Mucosa of descending colon (tissue), 3 donors: ENCODE results near the gene AK3. TPM values are rescaled to one million over a fixed set of nuclear protein-coding genes. Genes with fewer than 3 reads are reported as not detected.
A peak's percentile ranks its signal among the peaks of the same experiment; 100 is the strongest.
"Not testable (repeated sequence)": the region's sequence is repeated elsewhere in the genome, so short reads cannot be mapped to it uniquely, and the experiment has no call there.

Experiments
- ATAC-seq: fragments of 200-7000 bp; cut with Tn5 transposase; one replicate; pipeline ENCODE4 v1.9.1; 2020; ENCODE audit warnings: mild to moderate bottlenecking, moderate library complexity
- DNase-seq, 3 donors: peaks; one replicate each; pipeline ENCODE4 v3.0.0-alpha.2; 2020
- H3K36me3 ChIP-seq: fragments of 200-600 bp; one replicate; pipeline ENCODE4 v1.8.0; 2021; ENCODE audit warnings: low read depth, mild to moderate bottlenecking
- H3K4me1 ChIP-seq: fragments of 200-600 bp; one replicate; pipeline ENCODE4 v1.8.0; 2021; ENCODE audit warnings: low read depth, mild to moderate bottlenecking
- H3K4me3 ChIP-seq: fragments of 200-600 bp; one replicate; pipeline ENCODE4 v1.8.0; 2021; ENCODE audit warnings: mild to moderate bottlenecking
- H3K9me3 ChIP-seq: fragments of 200-600 bp; one replicate; pipeline ENCODE4 v1.8.0; 2021; ENCODE audit warnings: mild to moderate bottlenecking
- CTCF ChIP-seq: fragments of 200-600 bp; IDR thresholded peaks from one replicate; pipeline ENCODE4 v1.8.0; 2022; ENCODE audit warnings: antibody characterized with exemption, mild to moderate bottlenecking
- intact Hi-C, 2 donors: fragments of 100-400 bp; cut with DNase I in 1 of 2; cut with micrococcal nuclease in 1 of 2; formaldehyde crosslinking; loops; one replicate each; pipeline versions ENCODE4 v1.11.0 to v1.11.1; 2022; cut with DNase I, micrococcal nuclease
- long read RNA-seq, 2 donors: library from polyadenylated mRNA; unstranded; transcript quantifications; one replicate each; pipeline ENCODE4 v2.0.0, GENCODE V29; 2019 to 2021
- total RNA-seq, 3 donors: library from RNA; stranded (reverse); fragmentation: NEBNext Ultra II Directional in 2 of 3; extraction: Animal tissue kit (Norgen Biotek cat#: 25700) in 2 of 3; gene quantifications; one replicate each; pipeline versions ENCODE4 v1.2.1 to v1.2.4, GENCODE V29; 2021 to 2023
- donor health status: DM: no; HTN: no; CAD: no; lungs with moderate emphysema.
- donor health status: DM: no; HTN: no; CAD: no.
- donor health status: DM: no; HTN: yes; CAD: no.

The AK3 gene
- total RNA-seq = 10 to 100 TPM; 71.4 to 86.8 (median 74.0) TPM
- long read RNA-seq, donor 1, transcript AK3-202 (5 exons, 2,736 nt) = major isoform, 62 of 75 reads
- long read RNA-seq, donor 1, partial matches to known transcripts = 1 of 75 reads
- long read RNA-seq, donor 1, other reads (novel, unspliced or antisense) = 10 of 75 reads
- long read RNA-seq, donor 2, transcript AK3-202 (5 exons, 2,736 nt) = major isoform, 99 of 109 reads
- long read RNA-seq, donor 2, partial matches to known transcripts = 0 of 109 reads
- long read RNA-seq, donor 2, other reads (novel, unspliced or antisense) = 9 of 109 reads

GRCh38 chr9:4740638-4741364 is at the start of gene AK3:
Gene AK3, minus strand, starts transcription at chr9:4741202. Its CDS starts 115 bp downstream, at chr9:4741087.
- intact Hi-C loops = no loop called here

GRCh38 chr9:4788703-4789102 is 47.7 kb upstream of the AK3 start:
- DNase-seq (no peak), ATAC-seq (no peak)
- no peak for TF ChIP-seq CTCF
- Histone ChIP-seq H3K9me3 (no peaks in the 10 kb centered on the region), H3K36me3 (peaks cover 5% of the 10 kb centered on the region), H3K4me1 (peaks cover 9% of the 10 kb centered on the region), H3K4me3 (no peak overlapping the region)
- intact Hi-C loops = no loop called here

More at GRCh38 chr9:4740638-4741364, at the start of gene AK3:
- DNase-seq = peak; percentile 86 to 95 (median 93)
- no peak for TF ChIP-seq CTCF
- ATAC-seq = peak; percentile 92
- Histone ChIP-seq H3K4me1 (peaks cover 27% of the 10 kb centered on the region), H3K36me3 (no peaks in the 10 kb centered on the region), H3K4me3 (peak within 1 kb of the TSS; percentile 88), H3K9me3 (no peaks in the 10 kb centered on the region)

GRCh38 chr9:4787876-4788275 is 46.9 kb upstream of the AK3 start:
- intact Hi-C loops = no loop called here
- Histone ChIP-seq H3K36me3 (peaks cover 4% of the 10 kb centered on the region), H3K9me3 (no peaks in the 10 kb centered on the region), H3K4me1 (peaks cover 9% of the 10 kb centered on the region), H3K4me3 (no peak overlapping the region)
- no peak for TF ChIP-seq CTCF
- no peak for DNase-seq
- no peak for ATAC-seq

- intact Hi-C loops = no loop called here
- TF ChIP-seq CTCF = no peak
- H3K4me3 ChIP-seq = no peak overlapping the region
Observed at GRCh38 chr9:4786599-4786998, 45.6 kb upstream of the AK3 start.

GRCh38 chr9:4784403-4784802 is 43.4 kb upstream of the AK3 start:
- no peaks in the 10 kb centered on the region for H3K9me3 ChIP-seq
- no peak overlapping the region for H3K4me3 ChIP-seq
- H3K4me1 ChIP-seq = no peaks in the 10 kb centered on the region
- TF ChIP-seq CTCF = no peak
- H3K36me3 ChIP-seq = no peaks in the 10 kb centered on the region
- no peak for DNase-seq
- no peak for ATAC-seq
- intact Hi-C loops = no loop called here

More at GRCh38 chr9:4786599-4786998, 45.6 kb upstream of the AK3 start:
- ATAC-seq (no peak), DNase-seq (no peak)
- H3K36me3 ChIP-seq = no peaks in the 10 kb centered on the region
- no peaks in the 10 kb centered on the region for H3K4me1 ChIP-seq
- no peaks in the 10 kb centered on the region for H3K9me3 ChIP-seq

GRCh38 chr9:4783191-4783590 is 42.2 kb upstream of the AK3 start:
- intact Hi-C loops = not testable (repeated sequence)

More at GRCh38 chr9:4783191-4783590, 42.2 kb upstream of the AK3 start:
- H3K4me3 ChIP-seq, H3K9me3 ChIP-seq, DNase-seq, ATAC-seq, H3K4me1 ChIP-seq, H3K36me3 ChIP-seq: not testable (repeated sequence)
